ENCODE data around the gene ABCF3.

ABCF3 gene

GRCh38 chr3:184233127-184233843, 47.3 kb downstream of the ABCF3 start:
- ChIA-PET CTCF (interaction anchor here (1.1 to 2.2 kb wide), 5 partner anchors 8 to 21 kb away, joined by 3 to 8 read pairs (median 4); partner anchors contain the start of gene EEF1AKMT4), POLR2A (no interaction called here)
- no peak for TF ChIP-seq CTCF (IDR thresholded peaks at IDR 0.05; ENCODE audit: insufficient read depth, low read length, missing control alignments)
- H3K4me3 ChIP-seq (ENCODE audit: low read depth, low read length), result no peak overlapping the region
- no peak for DNase-seq (ENCODE audit: low read depth, low spot score)

GRCh38 chr3:184234224-184234623, 48.2 kb downstream of the ABCF3 start:
- peak; percentile 9 for DNase-seq (ENCODE audit: low read depth, low spot score)
- no peak for TF ChIP-seq CTCF (IDR thresholded peaks at IDR 0.05; ENCODE audit: insufficient read depth, low read length, missing control alignments)
- POLR2A ChIA-PET, result no interaction called here
- CTCF ChIA-PET, result interaction anchor here (0.7 to 1.3 kb wide), 3 partner anchors 9 to 214 kb away, joined by 3 to 4 read pairs (median 3); no protein-coding TSS in a partner anchor
- H3K4me3 ChIP-seq (ENCODE audit: low read depth, low read length), result no peak overlapping the region

GRCh38 chr3:184234671-184235380, 48.8 kb downstream of the ABCF3 start:
- no peak for DNase-seq (ENCODE audit: low read depth, low spot score)
- ChIA-PET POLR2A (no interaction called here), CTCF (interaction anchor here (0.7 to 1.3 kb wide), 3 partner anchors 9 to 214 kb away, joined by 3 to 4 read pairs (median 3); no protein-coding TSS in a partner anchor)
- no peak overlapping the region for H3K4me3 ChIP-seq (ENCODE audit: low read depth, low read length)
- TF ChIP-seq CTCF (IDR thresholded peaks at IDR 0.05; ENCODE audit: insufficient read depth, low read length, missing control alignments), result no peak

GRCh38 chr3:184235381-184236032, 49.5 kb downstream of the ABCF3 start:
- no peak for TF ChIP-seq CTCF (IDR thresholded peaks at IDR 0.05; ENCODE audit: insufficient read depth, low read length, missing control alignments)
- no peak overlapping the region for H3K4me3 ChIP-seq (ENCODE audit: low read depth, low read length)
- CTCF ChIA-PET, result interaction anchor here (1.3 to 2.6 kb wide), 2 partner anchors 11 to 15 kb away, joined by 4 to 16 read pairs; partner anchors contain the start of gene EEF1AKMT4
- no peak for DNase-seq (ENCODE audit: low read depth, low spot score)
- POLR2A ChIA-PET, result interaction anchor here (1.1 kb wide), 1 partner anchor 25 kb away, joined by 3 read pairs; no protein-coding TSS in a partner anchor

- ChIA-PET POLR2A (interaction anchor here (1.1 kb wide), 1 partner anchor 25 kb away, joined by 3 read pairs; no protein-coding TSS in a partner anchor), CTCF (interaction anchor here (2.6 to 6.0 kb wide), 2 partner anchors 9 to 14 kb away, joined by 16 to 51 read pairs; partner anchors contain the start of gene EEF1AKMT4)
- TF ChIP-seq CTCF (IDR thresholded peaks at IDR 0.05; ENCODE audit: insufficient read depth, low read length, missing control alignments), result no peak
- H3K4me3 ChIP-seq (ENCODE audit: low read depth, low read length), result no peak overlapping the region
- DNase-seq (ENCODE audit: low read depth, low spot score), result no peak
Measured at GRCh38 chr3:184236033-184236410, 50.0 kb downstream of the ABCF3 start.

All from AG04449 (cell line).